ENCODE measurements around the gene PXK.
"Not testable (repeated sequence)": the region's sequence is repeated elsewhere in the genome, so short reads cannot be mapped to it uniquely, and the experiment has no call there.

Gene PXK

DNA sequence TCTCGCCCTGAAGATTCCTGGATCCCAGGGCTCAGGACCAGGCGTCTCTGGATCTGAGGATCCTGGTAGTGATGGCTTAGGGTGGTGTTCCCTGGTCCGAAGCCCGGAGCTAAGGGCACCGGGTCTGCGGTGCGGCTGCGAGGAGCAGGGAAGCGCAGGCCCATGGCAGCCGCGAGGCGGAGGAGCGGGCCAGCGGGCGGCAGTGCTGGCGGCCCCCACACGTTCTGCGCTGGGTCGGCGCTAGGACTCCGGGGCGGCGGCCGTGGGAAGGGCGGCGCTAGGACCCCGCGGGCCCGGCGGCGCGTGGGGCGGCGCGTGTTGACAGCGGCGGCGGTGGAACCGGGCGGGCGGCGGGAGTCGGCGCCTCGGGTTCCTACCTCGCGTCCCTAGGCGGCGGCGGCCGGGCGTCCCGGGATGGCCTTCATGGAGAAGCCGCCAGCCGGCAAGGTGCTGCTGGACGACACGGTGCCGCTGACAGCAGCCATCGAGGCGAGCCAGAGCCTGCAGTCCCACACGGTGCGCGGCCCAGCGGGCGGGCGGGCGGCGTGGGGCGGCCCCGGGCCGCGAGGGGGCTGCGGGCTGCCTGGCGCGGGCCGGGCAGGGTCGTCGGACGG, at the start of gene PXK:
TSS of gene PXK (plus strand) at position 318 of the 614 bp plus-strand sequence. CDS start at position 415, 97 bp downstream.
- DNase-seq: no peak

GRCh38 chr3:58285334-58285733, 47.4 kb upstream of the PXK start:
- DNase-seq: no peak

DNA sequence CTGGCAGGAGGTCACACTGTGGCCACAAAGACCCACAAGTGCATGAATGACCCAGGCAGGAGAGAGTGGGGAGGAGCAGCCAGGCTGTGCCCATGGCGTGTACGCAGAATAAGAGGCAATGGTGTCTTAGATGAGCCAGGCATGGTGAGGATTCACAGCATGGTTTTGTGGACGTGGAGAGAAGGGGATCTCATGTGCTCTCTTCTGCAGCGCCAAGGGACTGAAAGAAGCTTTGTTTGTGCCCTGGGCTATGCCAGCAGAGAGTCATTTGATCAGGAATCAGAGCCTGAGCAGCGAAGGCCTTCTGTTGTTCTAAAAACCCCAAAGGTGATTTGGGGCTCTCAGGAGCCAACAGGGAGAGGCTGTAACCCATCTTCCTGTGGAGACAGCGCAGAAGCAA, 45.3 kb upstream of the PXK start:
- no peak for DNase-seq

- no peak for DNase-seq
Measured at GRCh38 chr3:58288011-58288728, 44.5 kb upstream of the PXK start.

DNA sequence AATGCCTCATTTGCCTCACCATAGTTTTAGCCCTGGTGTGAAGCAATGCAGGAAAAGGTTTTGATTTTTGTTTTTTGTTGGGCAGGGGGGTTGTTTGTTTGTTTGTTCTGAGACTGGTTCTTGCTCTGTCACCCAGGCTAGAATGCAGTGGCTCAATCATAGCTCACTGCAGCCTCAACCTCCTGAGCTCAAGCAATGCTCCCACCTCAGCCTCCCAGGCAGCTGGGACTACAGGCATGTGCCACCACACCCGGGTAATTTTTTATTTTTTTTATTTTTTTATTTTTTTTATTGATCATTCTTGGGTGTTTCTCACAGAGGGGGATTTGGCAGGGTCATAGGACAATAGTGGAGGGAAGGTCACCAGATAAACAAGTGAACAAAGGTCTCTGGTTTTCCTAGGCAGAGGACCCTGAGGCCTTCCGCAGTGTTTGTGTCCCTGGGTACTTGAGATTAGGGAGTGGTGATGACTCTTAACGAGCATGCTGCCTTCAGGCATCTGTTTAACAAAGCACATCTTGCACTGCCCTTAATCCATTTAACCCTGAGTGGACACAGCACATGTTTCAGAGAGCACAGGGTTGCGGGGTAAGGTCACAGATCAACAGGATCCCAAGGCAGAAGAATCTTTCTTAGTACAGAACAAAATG, 43.6 kb upstream of the PXK start:
- DNase-seq: not testable (repeated sequence)

DNA sequence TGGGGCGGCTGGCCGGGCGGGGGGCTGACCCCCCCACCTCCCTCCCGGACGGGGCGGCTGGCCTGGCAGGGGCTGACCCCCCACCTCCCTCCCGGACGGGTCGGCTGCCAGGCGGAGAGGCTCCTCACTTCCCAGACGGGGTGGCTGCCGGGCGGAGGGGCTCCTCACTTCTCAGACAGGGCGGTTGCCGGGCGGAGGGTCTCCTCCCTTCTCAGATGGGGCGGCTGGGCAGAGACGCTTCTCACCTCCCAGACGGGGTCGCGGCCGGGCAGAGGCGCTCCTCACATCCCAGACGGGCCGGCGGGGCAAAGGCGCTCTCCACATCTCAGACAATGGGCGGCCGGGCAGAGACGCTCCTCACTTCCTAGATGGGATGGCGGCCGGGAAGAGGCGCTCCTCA, 42.2 kb upstream of the PXK start:
- not testable (repeated sequence) for DNase-seq

DNA sequence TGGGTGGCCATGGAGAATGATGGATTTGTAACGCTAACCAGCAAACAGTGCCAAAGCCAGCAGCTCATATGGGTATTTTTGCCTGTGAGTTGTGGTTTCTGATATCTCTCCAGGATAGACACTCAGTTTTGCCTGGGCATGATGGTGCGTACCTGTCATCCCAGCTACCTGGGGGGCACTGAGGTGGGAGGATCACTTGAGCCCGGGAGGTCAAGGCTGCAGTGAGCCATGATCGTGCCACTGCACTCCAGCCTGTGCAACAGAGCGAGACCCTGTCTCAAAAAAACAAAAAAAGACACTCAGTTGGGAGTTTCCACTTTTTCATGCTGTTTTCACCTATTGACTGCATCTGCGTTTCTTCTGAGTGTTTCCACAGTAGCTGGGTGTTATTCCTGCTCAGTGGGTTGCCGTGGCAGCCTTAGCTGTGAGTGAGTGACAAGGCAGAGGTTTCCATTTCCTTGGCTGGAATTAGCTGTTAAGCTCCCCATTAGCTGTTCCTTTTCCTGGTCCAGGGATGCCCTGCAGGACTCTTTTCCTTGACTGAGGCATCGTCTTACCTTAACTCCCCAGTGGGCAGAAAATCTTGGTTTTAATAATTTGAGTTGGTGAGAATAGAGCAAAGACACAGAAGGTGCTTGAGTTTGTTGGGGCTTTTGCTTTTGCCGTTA, 40.9 kb upstream of the PXK start:
- DNase-seq: no peak

DNA sequence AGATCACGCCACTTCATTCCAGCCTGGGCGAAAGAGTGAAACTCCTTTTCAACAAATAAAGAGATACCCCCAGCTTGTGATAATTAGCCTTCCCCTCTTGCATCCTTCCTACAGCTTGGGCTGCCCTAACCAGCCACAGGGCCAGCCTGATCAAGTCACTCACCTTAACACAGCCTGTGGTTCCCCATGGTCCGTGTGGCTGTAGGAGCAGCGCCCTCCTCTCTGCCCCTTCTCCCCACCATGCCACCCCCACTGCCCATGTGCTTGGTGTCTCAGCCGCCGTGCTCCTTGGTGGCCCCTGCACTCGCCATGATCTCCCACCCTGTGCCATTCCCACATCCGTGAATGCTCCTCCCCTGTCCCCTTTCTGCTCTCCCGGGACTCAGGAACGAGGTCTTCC, 39.8 kb upstream of the PXK start:
- DNase-seq: no peak

DNA sequence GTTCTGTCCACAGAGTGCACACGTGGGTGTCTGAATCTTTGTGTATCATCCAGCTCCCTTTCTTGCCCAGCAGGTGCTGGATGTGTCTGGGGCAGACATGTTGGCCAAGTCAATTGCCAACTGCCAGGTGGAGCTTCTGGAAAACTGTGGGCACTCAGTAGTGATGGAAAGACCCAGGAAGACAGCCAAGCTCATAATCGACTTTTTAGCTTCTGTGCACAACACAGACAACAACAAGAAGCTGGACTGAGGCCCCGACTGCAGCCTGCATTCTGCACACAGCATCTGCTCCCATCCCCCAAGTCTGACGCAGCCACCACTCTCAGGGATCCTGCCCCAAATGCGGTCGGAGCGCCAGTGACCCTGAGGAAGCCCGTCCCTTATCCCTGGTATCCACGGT, 39.2 kb upstream of the PXK start:
- no peak for DNase-seq

DNA sequence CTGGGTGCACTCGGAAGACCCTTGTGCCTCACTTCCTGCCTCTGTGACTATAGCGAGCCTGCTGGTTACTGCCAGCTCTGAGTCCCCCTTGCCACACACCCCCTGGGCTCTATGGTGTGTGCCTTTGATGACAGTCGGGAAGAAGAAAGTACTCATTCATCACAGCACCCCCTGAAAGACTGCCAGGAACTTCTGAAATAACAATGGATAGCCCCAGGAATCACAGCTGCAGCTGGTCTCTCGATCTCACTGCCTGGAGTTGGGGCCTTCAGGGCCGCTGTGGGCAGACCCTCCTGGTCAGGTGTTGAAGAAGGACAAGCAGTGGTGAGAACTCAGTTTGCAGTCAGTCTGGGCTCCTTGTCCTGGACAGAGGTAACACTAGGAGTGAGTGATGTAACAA, 36.4 kb upstream of the PXK start:
- DNase-seq: no peak

GRCh38 chr3:58296843-58297242, 35.8 kb upstream of the PXK start:
- no peak for DNase-seq

GRCh38 chr3:58298190-58298589, 34.5 kb upstream of the PXK start:
- DNase-seq: no peak

- no peak for DNase-seq
Measured at GRCh38 chr3:58299075-58299474, 33.6 kb upstream of the PXK start.

DNA sequence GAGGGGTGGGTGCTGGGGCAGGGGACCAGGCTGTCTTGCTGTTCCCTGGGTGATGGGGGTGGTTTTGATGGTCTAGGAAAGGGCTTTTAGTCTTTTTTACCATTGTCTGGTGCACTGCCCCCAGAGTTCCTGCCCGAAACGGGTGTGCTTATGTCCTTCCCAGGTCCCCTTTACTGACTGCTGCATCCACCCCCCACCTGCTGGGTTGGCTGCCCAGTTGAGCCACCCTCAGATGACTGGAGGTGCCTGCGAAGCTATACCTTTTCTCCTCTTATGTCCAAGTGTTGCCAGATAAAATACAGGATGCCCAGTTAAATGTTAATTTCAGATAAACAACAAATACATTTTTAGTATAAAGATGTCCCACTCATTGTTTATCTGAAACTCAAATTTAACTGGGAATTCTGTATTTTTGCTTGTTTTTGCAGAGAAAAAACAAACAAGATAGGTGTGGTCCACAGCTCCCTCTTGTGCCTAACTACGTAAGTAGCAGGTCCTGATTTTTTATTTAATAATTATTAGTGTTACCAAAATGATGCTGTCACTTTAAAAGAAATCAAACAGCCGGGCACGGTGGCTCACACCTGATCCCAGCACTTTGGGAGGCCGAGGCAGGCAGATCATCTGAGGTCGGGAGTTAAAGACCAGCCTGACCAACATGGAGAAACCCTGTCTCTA, 32.7 kb upstream of the PXK start:
- no peak for DNase-seq

GRCh38 chr3:58305882-58306711, 26.6 kb upstream of the PXK start, which contains the start of the genes HTD2 and RPP14:
HTD2 (plus strand) TSS chr3:58306520; CDS start chr3:58317614, 11,094 bp downstream.
RPP14 (plus strand) TSS chr3:58306245; CDS start chr3:58310330, 4,085 bp downstream.
- DNase-seq: peak; percentile 88

- DNase-seq: peak; percentile 17
Measured at GRCh38 chr3:58307639-58308215, 25.0 kb upstream of the PXK start.

GRCh38 chr3:58308728-58309127, 24.0 kb upstream of the PXK start:
- DNase-seq: no peak

DNA sequence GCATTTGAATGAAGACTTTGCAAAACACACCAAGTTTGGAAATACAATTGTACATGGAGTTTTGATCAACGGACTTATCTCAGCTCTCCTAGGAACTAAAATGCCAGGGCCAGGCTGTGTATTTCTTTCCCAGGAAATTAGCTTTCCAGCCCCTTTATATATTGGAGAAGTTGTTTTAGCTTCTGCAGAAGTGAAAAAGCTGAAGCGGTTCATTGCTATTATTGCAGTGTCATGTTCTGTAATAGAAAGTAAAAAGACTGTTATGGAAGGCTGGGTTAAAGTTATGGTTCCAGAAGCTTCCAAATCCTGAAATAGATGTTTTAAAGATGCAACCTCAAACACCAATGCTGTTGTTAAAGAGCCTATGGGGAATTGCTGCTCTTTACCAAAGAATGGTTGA, 14.9 kb upstream of the PXK start:
- no peak for DNase-seq

- DNase-seq: no peak
Measured at GRCh38 chr3:58321791-58322190, 10.9 kb upstream of the PXK start.

- DNase-seq: no peak
Measured at GRCh38 chr3:58322793-58323192, 9.9 kb upstream of the PXK start.

GRCh38 chr3:58323529-58324390, 8.9 kb upstream of the PXK start:
- DNase-seq: no peak

Data from NCI-H1436 (cell line).